C4-2B (cell line): ENCODE results near the gene TMEM170B.

Source experiments
- H3K27ac ChIP-seq: fragments of 450-650 bp; 2 replicates; pipeline ENCODE4 v1.5.1; 2017
- CTCF ChIP-seq: fragments of 450-650 bp; conservative IDR thresholded peaks from 2 replicates; pipeline ENCODE4 v1.5.1; 2017; ENCODE audit warnings: mild to moderate bottlenecking
- ZFX ChIP-seq: fragments of 450-650 bp; IDR thresholded peaks from 2 replicates; pipeline ENCODE4 v1.6.1; 2017

TMEM170B gene

GRCh38 chr6:11622156-11622555 lies 84.6 kb downstream of the TMEM170B start:
- H3K27ac ChIP-seq = no peak overlapping the region
- TF ChIP-seq CTCF (no peak), ZFX (no peak)

- H3K27ac ChIP-seq = no peak overlapping the region
- TF ChIP-seq CTCF = no peak
- no peak for TF ChIP-seq ZFX
These were observed 85.7 kb downstream of the TMEM170B start for GRCh38 chr6:11623272-11623671.

- no peak overlapping the region for H3K27ac ChIP-seq
- TF ChIP-seq CTCF (no peak), ZFX (no peak)
These were observed 87.8 kb downstream of the TMEM170B start for GRCh38 chr6:11625302-11625701.

- no peak overlapping the region for H3K27ac ChIP-seq
- TF ChIP-seq ZFX = no peak
- TF ChIP-seq CTCF = no peak
These were observed 88.8 kb downstream of the TMEM170B start for GRCh38 chr6:11626356-11626755.

- no peak overlapping the region for H3K27ac ChIP-seq
- TF ChIP-seq CTCF = no peak
- no peak for TF ChIP-seq ZFX
These were observed 91.0 kb downstream of the TMEM170B start for GRCh38 chr6:11628562-11628961.

- no peak overlapping the region for H3K27ac ChIP-seq
- TF ChIP-seq ZFX (no peak), CTCF (no peak)
These were observed 93.5 kb downstream of the TMEM170B start for GRCh38 chr6:11631008-11631407.

GRCh38 chr6:11631539-11631938 lies 94.0 kb downstream of the TMEM170B start:
- H3K27ac ChIP-seq = no peak overlapping the region
- TF ChIP-seq ZFX (no peak), CTCF (no peak)
